Esophagus muscularis mucosa (tissue), 4 donors: ENCODE results near the gene SNX1. TPM values are rescaled to one million over a fixed set of nuclear protein-coding genes. Genes with fewer than 3 reads are reported as not detected.

Source experiments
- DNase-seq: peaks from one replicate; pipeline ENCODE4 v3.0.0-alpha.2; 2017; ENCODE audit errors: extremely low spot score
- H3K27ac ChIP-seq, 4 donors: fragments of 200-600 bp; sonication (generic); replicated peaks in 1 of 4; 1 replicate in 3 of 4; 2 replicates in 1 of 4; pipeline ENCODE4 v1.5.1; 2016 to 2019; ENCODE audit warnings: mild to moderate bottlenecking in 1 of 4
- H3K27me3 ChIP-seq, 4 donors: fragments of 200-600 bp; sonication (generic); one replicate each; pipeline versions ENCODE4 v1.5.1 to v1.6.0; 2016 to 2019
- H3K36me3 ChIP-seq, 4 donors: fragments of 200-600 bp; sonication (generic); one replicate each; pipeline ENCODE4 v1.5.1; 2016 to 2019
- H3K4me1 ChIP-seq, 4 donors: fragments of 200-600 bp; sonication (generic); one replicate each; pipeline ENCODE4 v1.5.1; 2016 to 2019
- H3K4me3 ChIP-seq, 4 donors: fragments of 200-600 bp; sonication (generic); 1 replicate in 2 of 4; 2 replicates in 2 of 4; pipeline ENCODE4 v1.5.1; 2016 to 2019; ENCODE audit warnings: mild to moderate bottlenecking in 4 of 4, moderate library complexity in 1 of 4
- H3K9me3 ChIP-seq, 4 donors: fragments of 200-600 bp; sonication (generic); 1 replicate in 3 of 4; 2 replicates in 1 of 4; pipeline ENCODE4 v1.5.1; 2016 to 2019
- CTCF ChIP-seq, 3 experiments: fragments of 200-600 bp in 2 of 3; fragments of 450-650 bp in 1 of 3; sonication (generic) in 2 of 3; IDR thresholded peaks; one replicate each; pipeline ENCODE4 v1.5.1; 2017 to 2019; ENCODE audit warnings: antibody characterized with exemption in 3 of 3, mild to moderate bottlenecking in 2 of 3, moderate library complexity in 1 of 3
- EP300 ChIP-seq: sonication (generic); formaldehyde crosslinking; IDR thresholded peaks from one replicate; pipeline ENCODE4 v1.6.1; 2017; ENCODE audit warnings: antibody characterized with exemption
- POLR2A ChIP-seq: fragments of 450-650 bp; IDR thresholded peaks from one replicate; pipeline ENCODE4 v1.6.1; 2017; ENCODE audit warnings: antibody characterized with exemption, moderate library complexity, mild to moderate bottlenecking, low read depth
- POLR2AphosphoS5 ChIP-seq, 2 donors: sonication (generic); formaldehyde crosslinking; IDR thresholded peaks; one replicate each; pipeline ENCODE4 v1.6.1; 2017; ENCODE audit warnings: antibody characterized with exemption in 2 of 2
- WGBS: methylation state at CpG from one replicate; pipeline ENCODE4 v1.1.5; 2018; 5-methylcytosine and 5-hydroxymethylcytosine counted together
- intact Hi-C: fragments of 100-400 bp; cut with DNase I; formaldehyde crosslinking; loops from one replicate; pipeline ENCODE4 v1.15.1; 2023
- total RNA-seq, 4 donors: library from RNA; depleted of rRNA; stranded (reverse); fragments of >200 nt; gene quantifications; one replicate each; pipeline versions ENCODE4 v1.1.0 to v1.2.1, GENCODE V29; 2016

SNX1 gene
- total RNA-seq, 4 donors from 2014 or later = 79.4 to 93.0 (median 87.5) TPM

GRCh38 chr15:64138331-64138941, 42.7 kb downstream of the SNX1 start:
- H3K4me1 ChIP-seq = peaks cover 0 to 9% (median 3%) of the 10 kb centered on the region in 4 donors
- no peak for DNase-seq
- TF ChIP-seq POLR2AphosphoS5 (IDR thresholded peaks at IDR 0.05) (no peak), EP300 (no peak), CTCF (IDR thresholded peaks at IDR 0.05) (no peak), POLR2A (no peak)
- peaks cover 49 to 87% (median 80%) of the 10 kb centered on the region in 4 donors for H3K36me3 ChIP-seq
- no peaks in the 10 kb centered on the region for H3K27me3 ChIP-seq
- WGBS = 81% methylated on average over 4 of the region's 4 CpGs
- no peaks in the 10 kb centered on the region for H3K9me3 ChIP-seq
- H3K27ac ChIP-seq = no peak overlapping the region
- intact Hi-C loops = no loop called here
- no peak overlapping the region for H3K4me3 ChIP-seq

GRCh38 chr15:64141798-64142512, 46.2 kb downstream of the SNX1 start:
- no peaks in the 10 kb centered on the region for H3K27me3 ChIP-seq
- H3K27ac ChIP-seq = no peak overlapping the region
- no peaks in the 10 kb centered on the region for H3K4me1 ChIP-seq
- 97% methylated on average over 8 of the region's 8 CpGs for WGBS
- no peak for DNase-seq
- no peaks in the 10 kb centered on the region for H3K9me3 ChIP-seq
- H3K4me3 ChIP-seq = no peak overlapping the region
- peaks cover 21 to 79% (median 69%) of the 10 kb centered on the region in 4 donors for H3K36me3 ChIP-seq
- intact Hi-C loops = no loop called here
- TF ChIP-seq EP300 (no peak), CTCF (IDR thresholded peaks at IDR 0.05) (no peak), POLR2AphosphoS5 (IDR thresholded peaks at IDR 0.05) (no peak), POLR2A (no peak)

GRCh38 chr15:64143276-64143675, 47.5 kb downstream of the SNX1 start:
- intact Hi-C loops = no loop called here
- no peaks in the 10 kb centered on the region for H3K27me3 ChIP-seq
- H3K27ac ChIP-seq = no peak overlapping the region
- H3K36me3 ChIP-seq = peaks cover 11 to 66% (median 56%) of the 10 kb centered on the region in 4 donors
- 84% methylated on average over 6 of the region's 6 CpGs for WGBS
- no peak for TF ChIP-seq EP300
- no peak for TF ChIP-seq CTCF (IDR thresholded peaks at IDR 0.05)
- TF ChIP-seq POLR2AphosphoS5 (IDR thresholded peaks at IDR 0.05) = no peak
- TF ChIP-seq POLR2A = no peak
- H3K9me3 ChIP-seq = no peaks in the 10 kb centered on the region
- H3K4me3 ChIP-seq = no peak overlapping the region
- DNase-seq = no peak
- H3K4me1 ChIP-seq = no peaks in the 10 kb centered on the region

- TF ChIP-seq POLR2A (no peak), POLR2AphosphoS5 (IDR thresholded peaks at IDR 0.05) (no peak), EP300 (no peak), CTCF (IDR thresholded peaks at IDR 0.05) (no peak)
- no peak overlapping the region for H3K27ac ChIP-seq
- no peak overlapping the region for H3K4me3 ChIP-seq
- H3K4me1 ChIP-seq = no peaks in the 10 kb centered on the region
- intact Hi-C loops = no loop called here
- peaks cover 11 to 59% (median 49%) of the 10 kb centered on the region in 4 donors for H3K36me3 ChIP-seq
- H3K27me3 ChIP-seq = no peaks in the 10 kb centered on the region
- DNase-seq = no peak
- no peaks in the 10 kb centered on the region for H3K9me3 ChIP-seq
- 72% methylated on average over 8 of the region's 8 CpGs for WGBS
These were observed 48.4 kb downstream of the SNX1 start for GRCh38 chr15:64144192-64144564.
